ENCODE results near the gene PDIA5. TPM values are rescaled to one million over a fixed set of nuclear protein-coding genes. Genes with fewer than 3 reads are reported as not detected.

The PDIA5 gene
- total RNA-seq, 4 donors from 2014 or later = 5.3 to 9.2 (median 7.2) TPM

GRCh38 chr3:123096126-123096525 is 29.3 kb downstream of the PDIA5 start:
- Histone ChIP-seq H3K27me3 (no peaks in the 10 kb centered on the region), H3K27ac (no peak overlapping the region), H3K4me3 (no peak overlapping the region), H3K36me3 (peaks cover 35% of the 10 kb centered on the region), H3K9me3 (no peaks in the 10 kb centered on the region), H3K4me1 (peaks cover 14% of the 10 kb centered on the region)
- no peak for TF ChIP-seq POLR2AphosphoS5 (IDR thresholded peaks at IDR 0.05)
- TF ChIP-seq EP300 (IDR thresholded peaks at IDR 0.05) = no peak
- no peak for TF ChIP-seq POLR2A (IDR thresholded peaks at IDR 0.05)
- TF ChIP-seq, protein P1, sequence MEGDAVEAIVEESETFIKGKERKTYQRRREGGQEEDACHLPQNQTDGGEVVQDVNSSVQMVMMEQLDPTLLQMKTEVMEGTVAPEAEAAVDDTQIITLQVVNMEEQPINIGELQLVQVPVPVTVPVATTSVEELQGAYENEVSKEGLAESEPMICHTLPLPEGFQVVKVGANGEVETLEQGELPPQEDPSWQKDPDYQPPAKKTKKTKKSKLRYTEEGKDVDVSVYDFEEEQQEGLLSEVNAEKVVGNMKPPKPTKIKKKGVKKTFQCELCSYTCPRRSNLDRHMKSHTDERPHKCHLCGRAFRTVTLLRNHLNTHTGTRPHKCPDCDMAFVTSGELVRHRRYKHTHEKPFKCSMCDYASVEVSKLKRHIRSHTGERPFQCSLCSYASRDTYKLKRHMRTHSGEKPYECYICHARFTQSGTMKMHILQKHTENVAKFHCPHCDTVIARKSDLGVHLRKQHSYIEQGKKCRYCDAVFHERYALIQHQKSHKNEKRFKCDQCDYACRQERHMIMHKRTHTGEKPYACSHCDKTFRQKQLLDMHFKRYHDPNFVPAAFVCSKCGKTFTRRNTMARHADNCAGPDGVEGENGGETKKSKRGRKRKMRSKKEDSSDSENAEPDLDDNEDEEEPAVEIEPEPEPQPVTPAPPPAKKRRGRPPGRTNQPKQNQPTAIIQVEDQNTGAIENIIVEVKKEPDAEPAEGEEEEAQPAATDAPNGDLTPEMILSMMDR (IDR thresholded peaks at IDR 0.05) = no peak
- no peak for DNase-seq (ENCODE audit: low spot score in 2 of 2)
- 98% methylated on average over 9 of the region's 9 CpGs for WGBS

DNA sequence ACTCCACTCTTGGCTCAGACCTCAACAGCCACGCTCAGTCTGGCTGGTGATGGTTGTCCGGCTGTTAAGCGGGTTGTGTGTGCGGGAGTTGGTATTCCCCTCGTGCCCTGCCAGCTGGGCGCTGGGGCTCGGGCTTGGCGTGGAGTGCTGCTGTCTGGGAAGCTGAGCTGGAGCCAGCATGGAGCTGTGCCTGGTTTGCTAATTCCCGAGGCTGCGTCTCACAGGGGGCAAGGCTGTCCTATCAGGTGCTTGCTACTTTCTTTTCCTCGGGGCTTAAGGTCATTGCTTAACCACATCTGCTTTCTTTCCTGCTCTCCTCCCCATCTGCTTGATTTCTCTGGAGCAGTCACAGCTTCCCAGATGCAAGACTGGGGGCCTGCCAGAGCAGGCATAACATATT is 29.9 kb downstream of the PDIA5 start:
- Histone ChIP-seq H3K27me3 (no peaks in the 10 kb centered on the region), H3K4me1 (peaks cover 14% of the 10 kb centered on the region), H3K4me3 (no peak overlapping the region), H3K36me3 (peaks cover 33% of the 10 kb centered on the region), H3K9me3 (no peaks in the 10 kb centered on the region), H3K27ac (no peak overlapping the region)
- 16% methylated on average over 11 of the region's 11 CpGs for whole genome bisulfite sequencing
- TF ChIP-seq POLR2A (IDR thresholded peaks at IDR 0.05) (no peak), POLR2AphosphoS5 (IDR thresholded peaks at IDR 0.05) (no peak), EP300 (IDR thresholded peaks at IDR 0.05) (no peak)
- TF ChIP-seq, protein P1 (IDR thresholded peaks at IDR 0.05) = no peak
- no peak for DNase-seq (ENCODE audit: low spot score in 2 of 2)

- no peak for TF ChIP-seq POLR2A (IDR thresholded peaks at IDR 0.05)
- TF ChIP-seq, protein P1 (IDR thresholded peaks at IDR 0.05) = no peak
- TF ChIP-seq POLR2AphosphoS5 (IDR thresholded peaks at IDR 0.05) = no peak
- TF ChIP-seq EP300 (IDR thresholded peaks at IDR 0.05) = no peak
- Histone ChIP-seq H3K4me3 (no peak overlapping the region), H3K27me3 (no peaks in the 10 kb centered on the region), H3K4me1 (peaks cover 14% of the 10 kb centered on the region), H3K36me3 (peaks cover 31% of the 10 kb centered on the region), H3K9me3 (no peaks in the 10 kb centered on the region), H3K27ac (no peak overlapping the region)
- DNase-seq (ENCODE audit: low spot score in 2 of 2) = no peak
- WGBS = 80% methylated on average over 6 of the region's 6 CpGs
Measured at GRCh38 chr3:123098426-123099330, 31.9 kb downstream of the PDIA5 start.

DNA sequence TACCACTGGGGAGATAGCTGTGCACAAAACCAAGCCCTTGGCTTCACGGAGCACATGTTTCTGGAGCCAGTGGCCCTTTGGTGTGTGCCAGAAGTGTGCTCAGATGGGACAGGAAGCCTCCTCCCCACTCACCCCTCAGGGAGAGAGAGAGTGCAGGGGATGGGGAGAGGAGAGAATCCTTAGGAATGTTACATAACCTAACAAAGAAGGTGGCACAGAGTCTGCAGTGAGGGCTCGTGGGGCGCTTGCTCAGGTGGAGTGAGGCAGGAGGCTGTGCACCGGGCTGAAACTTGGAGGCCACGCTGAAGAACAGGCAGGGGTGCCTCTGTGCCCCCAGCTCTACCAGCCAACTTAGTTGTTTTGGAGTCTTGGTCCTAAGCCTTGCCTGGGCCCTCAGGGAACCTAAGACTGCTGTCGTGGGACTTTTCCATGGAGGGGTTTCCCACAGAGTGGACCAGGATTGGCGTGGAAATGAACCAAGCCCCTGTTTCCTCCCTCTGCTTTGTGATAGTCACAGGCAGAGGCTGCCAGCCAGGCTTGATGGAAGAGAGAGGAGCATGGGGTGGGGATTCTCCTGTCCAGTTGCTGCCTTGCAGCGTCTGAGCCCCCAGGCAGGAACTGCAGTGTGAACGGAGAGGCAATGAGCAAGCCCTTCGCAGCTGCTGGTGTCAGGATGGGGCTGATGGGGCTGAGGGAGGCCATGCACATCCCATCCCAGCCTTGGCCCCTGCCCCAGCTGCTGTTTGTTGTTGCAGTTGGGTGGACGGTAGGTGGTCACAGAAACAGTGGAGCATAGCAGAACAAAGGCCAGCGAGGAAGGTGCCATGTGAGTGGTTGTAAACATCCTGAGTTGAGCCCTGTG is 32.7 kb downstream of the PDIA5 start:
- Histone ChIP-seq H3K27me3 (no peaks in the 10 kb centered on the region), H3K9me3 (no peaks in the 10 kb centered on the region), H3K27ac (no peak overlapping the region), H3K4me1 (peaks cover 14% of the 10 kb centered on the region), H3K4me3 (no peak overlapping the region), H3K36me3 (peaks cover 35% of the 10 kb centered on the region)
- no peak for TF ChIP-seq EP300 (IDR thresholded peaks at IDR 0.05)
- TF ChIP-seq POLR2AphosphoS5 (IDR thresholded peaks at IDR 0.05) = no peak
- TF ChIP-seq, protein P1 (IDR thresholded peaks at IDR 0.05) = no peak
- WGBS = 92% methylated on average over 12 of the region's 12 CpGs
- DNase-seq (ENCODE audit: low spot score in 2 of 2) = peak in 1 of 2 donors; percentile 34
